ENCODE measurements around the gene FLRT2.

The FLRT2 gene

DNA sequence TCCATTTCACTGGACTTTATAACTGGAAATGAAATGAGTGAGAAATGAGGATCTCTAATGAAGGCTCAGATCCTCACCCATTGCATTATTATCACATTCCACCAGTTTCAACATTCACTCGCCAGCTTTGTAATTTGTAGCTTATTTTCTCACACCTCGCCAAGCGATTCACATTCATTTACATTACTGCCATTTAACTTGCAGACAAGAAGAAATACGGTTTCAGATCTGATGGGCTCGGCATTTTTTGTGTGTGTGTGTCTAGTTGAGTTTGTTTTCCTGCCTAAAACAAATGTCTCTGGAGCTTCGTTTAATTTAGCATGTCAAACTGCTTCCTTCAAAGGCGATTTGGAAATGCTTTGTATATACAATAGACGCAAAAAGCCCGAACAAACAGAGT lies 132.2 kb downstream of the FLRT2 start:
- no peaks in the 10 kb centered on the region for H3K27me3 ChIP-seq (replicated peaks; ENCODE audit: control insufficient read depth, insufficient read depth, low read length)
- DNase-seq (ENCODE audit: extremely low read depth, insufficient read length): no peak
- H3K36me3 ChIP-seq (ENCODE audit: control insufficient read depth, insufficient read depth, low read length): no peaks in the 10 kb centered on the region
- TF ChIP-seq, protein P1, sequence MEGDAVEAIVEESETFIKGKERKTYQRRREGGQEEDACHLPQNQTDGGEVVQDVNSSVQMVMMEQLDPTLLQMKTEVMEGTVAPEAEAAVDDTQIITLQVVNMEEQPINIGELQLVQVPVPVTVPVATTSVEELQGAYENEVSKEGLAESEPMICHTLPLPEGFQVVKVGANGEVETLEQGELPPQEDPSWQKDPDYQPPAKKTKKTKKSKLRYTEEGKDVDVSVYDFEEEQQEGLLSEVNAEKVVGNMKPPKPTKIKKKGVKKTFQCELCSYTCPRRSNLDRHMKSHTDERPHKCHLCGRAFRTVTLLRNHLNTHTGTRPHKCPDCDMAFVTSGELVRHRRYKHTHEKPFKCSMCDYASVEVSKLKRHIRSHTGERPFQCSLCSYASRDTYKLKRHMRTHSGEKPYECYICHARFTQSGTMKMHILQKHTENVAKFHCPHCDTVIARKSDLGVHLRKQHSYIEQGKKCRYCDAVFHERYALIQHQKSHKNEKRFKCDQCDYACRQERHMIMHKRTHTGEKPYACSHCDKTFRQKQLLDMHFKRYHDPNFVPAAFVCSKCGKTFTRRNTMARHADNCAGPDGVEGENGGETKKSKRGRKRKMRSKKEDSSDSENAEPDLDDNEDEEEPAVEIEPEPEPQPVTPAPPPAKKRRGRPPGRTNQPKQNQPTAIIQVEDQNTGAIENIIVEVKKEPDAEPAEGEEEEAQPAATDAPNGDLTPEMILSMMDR (IDR thresholded peaks at IDR 0.05; ENCODE audit: insufficient read depth, low read length, poor library complexity, severe bottlenecking): no peak
- no peak overlapping the region for H3K4me3 ChIP-seq (replicated peaks; ENCODE audit: low read depth, low read length)

DNA sequence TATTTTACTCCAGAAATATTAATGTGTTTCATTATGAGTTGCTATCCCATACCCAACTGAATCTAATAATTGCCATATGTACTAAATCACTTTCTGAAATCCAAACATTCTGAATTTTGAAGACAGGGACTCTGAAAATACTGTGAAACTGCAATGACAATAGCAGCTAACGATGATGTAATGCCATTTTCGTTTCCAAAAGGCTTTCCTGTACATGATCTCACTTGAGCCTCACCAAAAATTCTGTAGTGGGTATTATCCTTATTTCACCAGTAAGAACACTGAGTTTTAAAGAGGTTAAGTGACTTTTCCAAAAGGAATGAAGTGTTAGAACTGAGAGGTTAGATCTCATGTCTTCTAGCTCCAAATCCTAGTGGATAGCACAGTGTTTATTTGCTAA lies 133.3 kb downstream of the FLRT2 start:
- Histone ChIP-seq H3K27me3 (replicated peaks; ENCODE audit: control insufficient read depth, insufficient read depth, low read length) (no peaks in the 10 kb centered on the region), H3K4me3 (replicated peaks; ENCODE audit: low read depth, low read length) (no peak overlapping the region), H3K36me3 (ENCODE audit: control insufficient read depth, insufficient read depth, low read length) (no peaks in the 10 kb centered on the region)
- TF ChIP-seq, protein P1 (IDR thresholded peaks at IDR 0.05; ENCODE audit: insufficient read depth, low read length, poor library complexity, severe bottlenecking): no peak
- no peak for DNase-seq (ENCODE audit: extremely low read depth, insufficient read length)

DNA sequence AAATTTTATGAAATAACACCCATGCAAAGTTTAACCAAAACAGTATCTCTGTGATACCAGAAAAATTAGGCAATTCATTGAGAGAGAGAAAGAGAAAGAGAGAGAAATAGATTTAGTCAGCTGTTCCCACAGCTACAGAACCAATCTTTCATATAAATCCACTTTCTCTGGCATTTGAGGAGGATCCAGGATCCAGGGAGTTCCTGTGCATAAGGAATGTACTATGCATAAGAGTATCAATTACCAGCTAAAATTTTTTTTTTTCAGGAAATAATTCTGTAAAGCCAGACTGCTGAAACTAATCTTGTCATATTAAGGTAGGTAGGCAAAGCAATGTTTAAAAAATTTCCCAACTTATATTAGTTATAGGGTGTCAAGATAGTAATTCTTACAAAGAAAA lies 133.7 kb downstream of the FLRT2 start:
- Histone ChIP-seq H3K36me3 (ENCODE audit: control insufficient read depth, insufficient read depth, low read length) (no peaks in the 10 kb centered on the region), H3K4me3 (replicated peaks; ENCODE audit: low read depth, low read length) (no peak overlapping the region), H3K27me3 (replicated peaks; ENCODE audit: control insufficient read depth, insufficient read depth, low read length) (no peaks in the 10 kb centered on the region)
- TF ChIP-seq, protein P1 (IDR thresholded peaks at IDR 0.05; ENCODE audit: insufficient read depth, low read length, poor library complexity, severe bottlenecking): no peak
- no peak for DNase-seq (ENCODE audit: extremely low read depth, insufficient read length)

DNA sequence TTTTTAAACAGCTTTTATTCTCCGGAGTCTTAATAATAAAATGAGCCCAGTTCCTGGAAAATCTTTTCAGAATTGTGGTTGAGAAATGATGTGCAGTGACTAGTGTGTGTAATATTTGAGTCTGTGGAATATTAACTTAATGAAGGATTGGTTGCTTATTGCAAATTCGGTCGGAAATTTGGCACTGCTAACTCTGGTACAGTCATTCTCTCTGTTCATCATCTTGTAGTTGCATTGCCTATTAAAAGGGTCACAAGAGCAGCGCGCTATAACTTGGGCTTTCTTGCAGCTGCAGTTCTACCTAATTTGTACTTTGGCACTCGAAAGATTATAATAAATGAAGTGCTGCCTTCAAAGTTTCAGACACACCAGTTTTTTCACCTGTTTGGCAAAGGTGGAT lies 146.0 kb downstream of the FLRT2 start:
- no peaks in the 10 kb centered on the region for H3K27me3 ChIP-seq (replicated peaks; ENCODE audit: control insufficient read depth, insufficient read depth, low read length)
- no peak overlapping the region for H3K4me3 ChIP-seq (replicated peaks; ENCODE audit: low read depth, low read length)
- TF ChIP-seq, protein P1 (IDR thresholded peaks at IDR 0.05; ENCODE audit: insufficient read depth, low read length, poor library complexity, severe bottlenecking): no peak
- no peak for DNase-seq (ENCODE audit: extremely low read depth, insufficient read length)
- H3K36me3 ChIP-seq (ENCODE audit: control insufficient read depth, insufficient read depth, low read length): no peaks in the 10 kb centered on the region

DNA sequence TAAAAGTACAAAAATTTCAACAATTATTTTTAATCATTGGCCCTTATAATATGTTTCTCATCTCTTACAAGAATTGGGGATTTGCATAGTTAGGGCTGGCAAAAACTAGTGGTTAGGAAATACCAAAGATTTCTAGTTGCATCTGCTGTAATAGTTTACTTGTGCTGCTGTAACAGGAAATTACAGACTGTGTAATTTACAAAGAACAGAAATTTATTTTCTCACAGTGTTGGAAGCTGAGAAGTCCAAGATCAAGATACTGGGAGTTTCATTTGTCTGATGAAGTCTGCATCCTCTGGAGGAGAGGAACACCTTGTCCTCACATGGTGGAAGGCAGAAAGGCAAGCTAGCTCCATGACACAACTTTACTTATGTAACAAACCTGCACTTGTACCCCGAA lies 157.0 kb downstream of the FLRT2 start:
- no peaks in the 10 kb centered on the region for H3K27me3 ChIP-seq (replicated peaks; ENCODE audit: control insufficient read depth, insufficient read depth, low read length)
- no peak for DNase-seq (ENCODE audit: extremely low read depth, insufficient read length)
- TF ChIP-seq, protein P1 (IDR thresholded peaks at IDR 0.05; ENCODE audit: insufficient read depth, low read length, poor library complexity, severe bottlenecking): no peak
- H3K4me3 ChIP-seq (replicated peaks; ENCODE audit: low read depth, low read length): no peak overlapping the region
- no peaks in the 10 kb centered on the region for H3K36me3 ChIP-seq (ENCODE audit: control insufficient read depth, insufficient read depth, low read length)

DNA sequence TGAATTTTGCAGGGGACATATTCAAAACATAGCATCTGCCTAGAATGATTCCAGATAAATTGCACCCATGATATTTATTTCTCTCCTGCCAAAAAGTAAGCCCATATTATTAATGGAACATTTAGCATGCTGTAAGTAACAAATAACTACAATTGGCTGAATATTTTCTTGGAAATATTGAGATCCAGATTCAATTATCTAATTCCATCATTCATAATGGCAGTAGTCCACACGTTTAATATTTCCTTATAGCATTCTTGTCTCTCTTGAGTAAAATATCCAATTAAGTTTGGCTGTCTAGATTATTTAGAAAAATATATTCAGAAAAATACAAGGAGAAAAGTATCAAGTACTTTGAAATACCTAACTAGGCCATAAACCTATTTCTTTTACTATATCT lies 157.5 kb downstream of the FLRT2 start:
- no peak for DNase-seq (ENCODE audit: extremely low read depth, insufficient read length)
- no peak overlapping the region for H3K4me3 ChIP-seq (replicated peaks; ENCODE audit: low read depth, low read length)
- TF ChIP-seq, protein P1 (IDR thresholded peaks at IDR 0.05; ENCODE audit: insufficient read depth, low read length, poor library complexity, severe bottlenecking): no peak
- H3K27me3 ChIP-seq (replicated peaks; ENCODE audit: control insufficient read depth, insufficient read depth, low read length): no peaks in the 10 kb centered on the region
- H3K36me3 ChIP-seq (ENCODE audit: control insufficient read depth, insufficient read depth, low read length): no peaks in the 10 kb centered on the region

Measured in GM06990 (cell line).